ENCODE results near the gene MTHFD2. TPM values are rescaled to one million over a fixed set of nuclear protein-coding genes. Genes with fewer than 3 reads are reported as not detected.
A peak's percentile ranks its signal among the peaks of the same experiment; 100 is the strongest.
"Not testable (repeated sequence)": the region's sequence is repeated elsewhere in the genome, so short reads cannot be mapped to it uniquely, and the experiment has no call there.

The MTHFD2 gene
- total RNA-seq, 1 experiment from 2014 or later, result 90.0 TPM

DNA sequence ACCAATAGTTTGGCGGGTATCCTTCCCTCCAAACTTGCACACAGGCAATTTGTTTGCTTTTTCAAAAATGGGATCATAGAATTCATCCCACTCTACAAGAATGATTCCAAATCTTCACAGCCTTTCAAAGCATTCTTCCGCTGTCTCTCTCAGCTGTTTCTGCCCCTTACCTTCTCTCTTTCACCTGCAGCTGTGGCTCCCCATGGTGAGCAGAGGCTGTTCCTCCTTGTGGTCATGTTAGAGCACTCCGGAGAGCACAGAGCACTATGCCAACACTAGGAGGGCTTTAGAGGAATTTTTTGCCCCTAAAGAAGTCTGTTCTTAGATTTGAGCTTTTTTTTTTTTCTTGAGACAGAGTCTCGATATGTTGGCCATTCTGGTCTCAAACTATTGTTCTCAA, 30.4 kb downstream of the MTHFD2 start:
- no peak for DNase-seq (ENCODE audit: low read depth)

DNA sequence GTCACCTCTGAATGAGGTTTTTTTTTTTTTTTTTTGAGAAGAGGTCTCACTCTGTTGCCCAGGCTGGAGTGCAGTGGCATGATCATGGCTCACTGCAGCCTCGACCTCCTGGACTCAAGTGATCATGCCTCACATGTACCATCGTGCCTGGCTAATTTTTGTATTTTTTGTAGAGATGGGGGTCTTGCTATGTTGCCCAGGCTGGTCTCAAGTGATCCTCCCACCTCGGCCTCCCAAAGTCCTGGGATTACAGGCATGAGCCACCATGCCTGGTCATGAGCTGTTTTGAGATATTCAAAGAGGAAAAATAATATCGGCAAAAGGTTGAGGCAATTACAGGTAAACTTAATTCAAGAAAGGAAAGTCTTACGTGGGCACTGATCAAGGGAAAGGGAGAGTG, 31.4 kb downstream of the MTHFD2 start:
- not testable (repeated sequence) for DNase-seq (ENCODE audit: low read depth)

DNA sequence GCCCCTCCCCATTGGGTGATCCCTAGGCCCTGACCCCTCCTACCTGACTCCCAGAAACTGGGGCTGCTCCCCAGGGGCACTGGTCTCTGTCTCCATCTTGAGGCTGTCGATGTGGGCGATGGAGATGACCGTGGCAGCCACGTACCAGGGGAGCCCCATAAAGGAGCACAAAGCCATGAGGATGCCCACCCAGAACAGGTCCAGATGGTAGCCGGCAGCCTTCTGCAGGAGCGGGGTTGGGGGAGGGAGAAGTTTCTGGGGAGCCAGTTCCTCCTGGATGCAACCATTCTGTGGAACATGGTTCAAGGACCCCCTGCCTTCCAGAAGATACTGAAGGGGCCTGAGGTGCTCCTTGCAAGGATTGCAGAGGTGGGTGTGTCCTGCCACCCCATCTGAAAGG, 34.0 kb downstream of the MTHFD2 start:
- no peak for DNase-seq (ENCODE audit: low read depth)

DNA sequence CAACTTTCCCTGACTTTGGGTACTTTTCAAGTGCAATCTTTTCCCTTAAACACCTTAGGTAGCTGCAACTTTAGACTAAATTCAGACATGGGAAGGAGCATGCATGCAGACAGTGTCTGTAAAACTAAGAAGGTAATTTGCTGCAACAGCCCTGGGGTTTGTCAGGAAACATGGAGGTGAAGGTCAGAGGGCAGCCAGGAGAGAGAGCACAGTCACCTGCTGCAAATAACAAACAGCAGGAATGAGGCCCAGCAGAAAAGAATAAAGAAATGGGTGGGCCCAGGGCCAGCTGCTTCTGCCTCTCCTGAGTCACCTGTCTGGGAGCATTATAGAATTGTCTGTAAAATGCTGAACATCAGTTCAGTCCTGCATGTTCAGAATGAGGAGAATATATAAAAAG, 35.2 kb downstream of the MTHFD2 start:
- DNase-seq (ENCODE audit: low read depth), result no peak

DNA sequence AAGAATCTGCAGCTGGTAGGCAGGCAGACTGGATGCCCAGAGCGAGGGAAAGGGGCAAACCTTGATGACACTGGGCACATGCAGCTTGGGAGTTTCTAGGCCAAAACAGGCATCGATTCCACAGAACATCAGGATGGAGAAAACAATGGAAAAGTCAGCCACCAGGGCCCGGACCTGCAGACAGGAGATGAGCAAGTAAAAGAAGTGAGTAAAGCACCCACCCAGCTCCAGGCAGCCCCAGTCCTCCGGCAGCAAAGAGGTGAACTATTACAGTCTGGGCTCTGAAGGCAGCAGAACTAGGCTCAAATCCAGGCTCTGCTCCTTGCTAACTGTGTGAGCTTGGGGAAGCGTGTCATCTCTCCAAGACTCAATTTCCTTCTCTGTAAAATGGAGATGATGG, 36.6 kb downstream of the MTHFD2 start:
- DNase-seq (ENCODE audit: low read depth), result no peak

DNA sequence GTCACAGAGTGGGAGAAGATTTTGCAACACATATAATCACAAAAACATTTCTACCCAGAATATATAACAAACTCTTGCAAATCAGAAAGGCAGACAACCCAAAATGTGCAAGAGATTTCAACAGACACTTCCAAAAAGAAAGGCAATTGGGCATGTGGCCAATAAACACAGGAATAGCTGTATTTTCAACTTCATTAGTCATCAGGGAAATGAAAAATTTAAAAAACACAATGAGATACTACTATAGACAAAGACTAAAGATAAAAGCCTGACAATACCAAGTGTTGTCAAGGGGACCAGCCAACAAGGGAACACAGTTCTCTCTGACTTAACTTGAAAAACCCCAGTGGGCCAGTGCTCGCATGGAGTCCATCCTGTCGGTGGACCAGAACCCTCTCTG, 40.5 kb downstream of the MTHFD2 start:
- peak; percentile 11 for DNase-seq (ENCODE audit: low read depth)

DNA sequence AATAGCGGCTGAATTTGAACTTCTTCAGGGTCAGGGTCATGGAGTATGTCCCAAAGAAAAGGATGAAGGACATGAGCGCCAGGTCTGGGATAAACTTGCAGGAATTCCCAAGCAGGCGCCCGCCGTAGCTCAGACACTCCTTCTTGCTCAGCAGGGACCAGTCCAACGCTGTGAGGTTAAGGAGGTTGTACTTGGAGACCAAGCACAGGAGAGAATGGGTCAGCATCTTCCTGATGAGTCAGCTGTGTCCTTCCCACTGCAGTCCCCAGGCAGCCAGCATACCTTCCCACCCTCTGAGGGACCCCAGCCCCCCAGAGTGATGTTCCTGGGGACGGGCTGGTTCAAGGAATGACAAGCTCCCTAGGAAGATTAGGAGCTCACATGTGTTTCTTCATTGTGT, 40.9 kb downstream of the MTHFD2 start:
- no peak for DNase-seq (ENCODE audit: low read depth)

DNA sequence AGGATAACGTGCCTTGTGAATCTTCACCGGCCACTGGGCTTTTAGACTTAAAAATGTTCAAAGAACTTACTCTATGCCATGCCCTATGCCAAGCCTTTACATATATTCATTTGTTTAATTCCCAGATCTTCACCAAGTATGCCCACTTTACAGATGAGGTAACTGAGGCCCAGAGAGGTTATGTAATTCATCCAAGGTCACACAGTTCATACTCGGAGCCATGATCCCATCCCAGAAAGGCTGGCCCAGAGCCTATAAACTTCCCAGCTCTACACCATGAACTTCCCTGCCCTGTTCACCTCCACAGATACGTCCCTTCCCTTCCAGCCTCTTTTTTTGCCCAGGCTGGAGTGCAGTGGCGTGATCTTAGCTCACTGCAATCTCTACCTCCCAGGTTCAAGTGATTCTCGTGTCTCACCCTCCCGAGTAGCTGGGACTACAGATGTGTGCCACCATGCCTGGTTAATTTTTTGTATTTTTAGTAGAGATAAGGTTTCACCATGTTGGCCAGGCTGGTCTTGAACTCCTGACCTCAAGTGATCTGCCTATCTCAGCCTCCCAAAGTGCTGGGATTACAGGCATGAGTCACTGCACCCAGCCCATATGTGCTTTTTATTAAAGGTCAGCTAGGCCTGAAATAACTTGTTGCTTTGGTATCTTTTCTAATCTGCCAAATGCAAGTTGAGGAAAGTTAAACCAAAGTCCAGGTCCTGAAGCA, 44.1 kb downstream of the MTHFD2 start:
- DNase-seq (ENCODE audit: low read depth), result no peak

DNA sequence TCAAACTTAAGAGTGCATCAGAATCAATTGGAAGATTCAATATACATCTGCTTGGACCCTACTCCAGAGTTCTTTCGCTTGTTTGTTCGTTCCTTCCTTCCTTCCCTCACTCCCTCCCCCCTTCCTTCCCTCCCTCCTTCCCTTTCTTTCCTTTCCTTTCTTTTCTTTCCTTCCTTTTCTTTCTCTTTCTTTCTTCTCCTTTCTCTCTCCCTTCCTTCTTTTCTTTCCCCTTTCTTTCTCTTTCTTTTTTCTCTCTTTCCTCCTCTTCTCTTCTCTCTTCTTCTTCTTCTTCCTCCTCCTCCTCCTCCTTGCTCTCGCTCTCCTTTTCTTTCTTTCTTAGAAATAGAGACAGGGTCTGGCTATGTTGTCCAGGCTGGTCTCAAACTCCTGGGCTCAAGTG, 45.9 kb downstream of the MTHFD2 start:
- DNase-seq (ENCODE audit: low read depth), result no peak

DNA sequence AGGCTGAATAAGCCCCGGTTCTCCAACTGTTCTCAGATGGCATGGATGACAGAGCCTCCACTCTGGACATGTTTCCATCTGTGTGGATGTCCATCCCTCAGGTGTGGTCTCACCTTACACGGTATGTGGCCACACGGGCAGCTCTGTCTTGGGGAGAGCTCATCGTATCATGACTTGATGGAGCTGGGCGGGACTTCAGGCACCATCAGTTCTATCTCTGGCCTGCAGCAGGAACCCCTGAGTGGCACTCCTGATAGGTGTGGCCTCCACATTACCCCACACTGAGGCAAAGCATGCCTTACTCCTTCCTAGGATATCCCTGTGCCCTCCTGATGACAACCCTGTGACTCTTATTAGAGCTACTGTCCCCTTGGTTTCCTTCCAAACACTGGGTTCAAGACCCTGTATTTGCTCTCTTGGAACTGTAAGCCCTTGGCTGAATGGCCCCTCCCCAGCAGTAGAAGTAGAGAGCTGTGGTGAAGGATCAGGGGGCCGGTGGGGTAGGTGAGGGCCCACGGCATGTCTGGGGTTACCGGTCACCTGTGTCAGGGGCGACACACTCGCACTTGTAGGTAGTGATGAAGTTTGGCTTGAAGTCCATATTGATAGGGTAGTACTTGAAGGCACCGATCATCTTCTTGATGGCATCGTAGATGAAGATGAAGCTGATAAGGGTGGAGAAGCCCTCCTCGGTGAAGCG, 48.2 kb downstream of the MTHFD2 start:
- DNase-seq (ENCODE audit: low read depth), result no peak

DNA sequence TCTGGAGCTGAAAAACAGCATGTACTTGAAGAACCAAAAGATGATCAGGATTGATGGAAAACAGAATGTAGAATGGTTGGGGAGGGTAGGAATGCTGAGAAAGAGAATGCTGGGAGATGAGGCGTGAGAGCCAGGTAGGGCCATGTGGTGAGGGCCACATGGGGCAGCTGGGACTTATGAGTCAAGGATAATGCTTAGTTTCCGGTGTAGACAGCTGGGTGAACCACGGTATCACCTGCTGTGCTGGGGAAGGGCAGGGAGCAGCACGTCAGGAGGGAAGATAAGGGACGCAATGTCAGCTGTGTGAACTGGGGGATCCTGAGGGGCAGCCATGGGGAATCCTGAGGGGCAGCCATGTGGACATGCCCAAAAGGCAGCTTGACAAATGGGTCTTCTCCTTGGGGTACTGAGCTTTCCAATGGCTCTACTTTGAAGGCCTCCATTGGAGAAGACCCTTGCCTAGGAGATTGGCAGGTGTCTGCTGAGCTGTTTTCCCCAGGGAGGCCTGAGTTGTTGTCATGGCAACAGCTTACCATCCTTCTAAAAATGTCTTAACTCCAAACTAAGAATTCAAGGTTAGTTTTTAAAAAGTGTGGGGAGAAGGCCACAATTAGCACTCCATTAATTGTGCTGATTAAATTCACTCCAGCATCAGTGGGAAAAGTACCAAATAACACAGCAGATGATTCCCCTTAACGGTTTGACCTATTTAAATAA, 51.1 kb downstream of the MTHFD2 start:
- DNase-seq (ENCODE audit: low read depth), result no peak

DNA sequence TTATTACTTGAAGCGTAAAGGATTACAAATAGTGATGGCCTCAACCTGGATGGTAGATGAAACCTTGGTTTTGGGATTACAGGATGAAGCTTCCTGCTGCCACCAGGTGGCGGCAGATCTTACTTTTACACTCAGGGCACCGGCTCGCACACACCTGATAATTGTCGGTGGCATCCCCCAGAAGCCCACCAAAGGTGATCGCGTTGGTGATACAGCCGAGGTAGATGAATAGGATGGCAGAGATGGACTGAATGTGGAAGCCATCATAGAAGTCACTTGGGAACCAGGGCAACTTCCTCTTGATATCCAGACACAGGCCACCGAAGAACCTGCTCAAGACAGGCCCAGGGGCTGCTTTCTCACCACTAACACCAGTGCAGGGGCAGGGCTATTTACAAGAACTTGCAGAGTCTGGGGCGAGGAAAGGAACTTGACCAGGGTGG, 51.8 kb downstream of the MTHFD2 start:
- DNase-seq (ENCODE audit: low read depth), result peak; percentile 35

DNA sequence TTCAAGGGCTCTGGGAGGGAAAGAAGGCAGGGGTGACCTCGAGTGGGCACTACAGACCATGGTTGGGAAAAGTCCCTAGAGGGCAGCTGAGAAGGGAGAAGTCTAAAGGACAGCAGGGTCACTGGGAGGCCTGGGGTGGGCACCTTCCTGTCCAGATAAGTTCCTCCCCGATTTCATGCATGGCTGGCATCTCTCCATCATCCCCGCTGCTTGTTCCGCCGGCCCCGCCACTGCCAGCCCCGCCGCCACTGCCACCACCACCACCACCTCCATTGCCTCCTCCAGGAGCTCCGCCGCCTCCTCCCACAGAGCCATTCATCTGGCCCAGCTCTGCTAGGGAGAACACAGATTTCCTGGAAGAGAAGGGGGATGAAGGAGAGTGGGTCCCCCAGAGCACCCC, 53.6 kb downstream of the MTHFD2 start:
- no peak for DNase-seq (ENCODE audit: low read depth)

DNA sequence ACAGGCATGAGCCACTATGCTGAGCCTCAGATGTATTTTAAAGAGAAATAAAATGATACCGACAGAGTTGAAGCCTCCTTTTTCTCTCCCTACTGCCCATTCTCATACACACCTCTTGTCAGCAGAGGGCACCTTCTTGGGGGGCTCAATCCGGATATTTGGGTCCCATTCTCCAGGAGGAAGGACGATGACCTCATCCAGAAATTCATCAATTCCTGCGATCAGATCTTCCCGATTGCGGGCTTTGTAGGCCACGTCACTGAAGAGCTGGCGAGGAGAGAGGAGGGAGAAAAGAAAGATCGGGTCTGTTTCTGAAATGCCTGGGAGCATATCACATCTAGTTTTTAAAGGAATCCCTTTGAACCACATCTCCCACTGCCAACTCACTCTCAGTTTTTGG, 54.4 kb downstream of the MTHFD2 start:
- DNase-seq (ENCODE audit: low read depth), result no peak

DNA sequence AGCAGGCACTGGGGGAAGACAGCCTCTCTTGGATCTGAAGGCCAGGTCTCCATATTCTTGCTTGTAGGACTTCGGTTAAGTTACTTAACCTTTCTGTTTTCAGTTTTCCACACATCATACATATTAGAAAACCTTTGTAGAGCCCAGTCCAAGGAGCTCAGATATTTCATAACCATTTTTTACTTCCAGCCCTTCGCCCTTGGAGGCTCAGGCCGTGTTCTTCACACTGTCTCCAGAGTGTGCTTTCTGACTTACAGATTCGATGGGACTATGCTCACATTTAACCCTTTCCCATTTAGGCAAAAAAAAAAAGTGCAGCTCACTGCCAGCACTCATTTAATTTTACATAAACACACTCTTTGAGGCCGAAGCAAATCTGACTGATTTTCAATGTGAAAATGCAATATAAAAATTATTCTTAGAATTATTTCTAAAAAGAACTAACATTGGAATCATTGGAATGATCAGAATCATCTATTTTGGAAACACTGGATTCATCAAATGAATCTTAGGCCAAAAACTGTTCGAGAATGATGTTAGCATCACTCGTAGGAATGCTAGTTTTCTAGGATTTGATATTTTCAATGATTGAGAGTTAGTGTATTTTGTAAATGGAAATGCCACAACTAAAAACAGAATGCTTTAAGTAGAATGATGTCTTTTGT, 55.0 kb downstream of the MTHFD2 start:
- DNase-seq (ENCODE audit: low read depth), result no peak

DNA sequence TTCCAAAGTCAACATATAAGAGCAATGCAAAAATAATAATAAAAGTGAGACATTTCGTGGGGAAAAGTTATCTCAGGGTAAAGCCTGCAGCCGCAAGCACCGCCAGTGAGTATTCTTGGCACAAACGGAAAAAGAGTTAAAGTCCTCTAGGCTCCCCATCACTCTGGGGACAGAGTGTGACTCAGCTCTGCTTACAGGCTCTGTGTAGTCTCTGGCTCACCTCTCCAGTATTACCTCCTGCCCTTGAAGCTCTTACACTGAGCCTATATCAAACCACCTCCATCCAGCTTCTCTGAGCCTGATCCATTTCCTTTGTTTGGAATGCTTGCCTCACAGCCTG, 55.5 kb downstream of the MTHFD2 start:
- DNase-seq (ENCODE audit: low read depth), result no peak

DNA sequence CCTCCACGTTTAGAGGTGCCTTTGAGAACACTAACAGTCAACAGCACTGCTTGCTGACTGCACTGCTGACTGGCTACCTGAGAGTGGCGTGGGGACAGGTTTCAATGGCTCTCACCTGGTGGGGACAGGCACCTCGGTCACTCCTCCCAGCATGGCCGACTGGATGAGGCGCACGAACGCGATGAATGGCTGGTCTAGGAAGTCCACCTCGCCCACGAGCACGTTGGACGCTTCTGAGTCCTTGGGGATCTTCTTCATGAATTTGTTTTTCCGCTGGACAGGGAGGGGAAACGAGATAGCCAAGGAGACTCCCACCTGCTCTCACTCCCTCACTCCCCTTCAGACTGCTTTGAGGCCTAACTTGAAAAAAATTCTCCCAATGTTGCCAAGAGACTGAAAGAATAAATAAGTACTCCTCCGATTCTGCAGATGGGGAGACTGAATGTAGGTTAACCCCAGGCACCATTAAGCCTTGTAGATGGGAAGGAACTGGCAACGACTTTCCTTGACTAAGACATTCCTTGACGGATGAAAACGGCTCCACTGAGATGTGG, 57.3 kb downstream of the MTHFD2 start:
- no peak for DNase-seq (ENCODE audit: low read depth)

DNA sequence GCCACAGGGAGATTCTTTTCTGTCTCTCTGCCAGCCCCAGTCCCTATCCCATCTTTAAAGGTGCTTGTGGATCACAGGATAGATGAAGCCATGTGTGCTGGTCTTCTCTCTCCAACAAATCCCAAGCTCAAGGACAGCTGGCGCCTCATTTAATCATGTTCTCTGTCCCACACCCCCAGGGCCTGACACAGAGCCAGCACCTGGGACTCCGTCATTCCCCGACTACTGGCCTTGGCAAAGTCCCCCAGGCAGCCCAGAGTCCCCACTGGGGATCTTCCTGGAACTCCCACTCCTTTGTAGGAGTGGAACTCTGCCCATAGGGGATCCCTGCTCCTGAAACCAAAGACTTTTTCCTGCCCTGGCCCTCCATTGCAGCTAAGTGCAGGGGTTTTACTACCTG, 60.8 kb downstream of the MTHFD2 start:
- DNase-seq (ENCODE audit: low read depth), result no peak

DNA sequence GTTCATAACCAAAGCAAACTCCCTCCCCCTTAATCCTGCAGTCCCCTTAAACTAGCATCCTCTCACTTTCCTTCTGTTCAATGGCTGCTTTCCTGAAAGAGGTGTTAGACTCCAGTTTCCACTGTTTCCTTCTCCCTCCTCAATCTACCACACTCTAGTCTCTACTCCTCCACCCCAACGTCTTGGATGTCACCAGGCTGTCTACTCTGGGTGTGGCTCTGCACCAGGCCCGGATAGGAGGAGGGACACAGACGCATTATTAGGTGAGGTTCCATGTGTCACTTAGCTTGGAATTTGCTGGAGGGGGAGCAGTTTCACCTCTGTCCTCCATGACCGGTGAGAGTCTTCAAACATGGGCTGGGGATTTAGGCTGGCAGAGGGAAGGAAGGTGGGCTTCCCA, 61.3 kb downstream of the MTHFD2 start:
- DNase-seq (ENCODE audit: low read depth), result no peak

DNA sequence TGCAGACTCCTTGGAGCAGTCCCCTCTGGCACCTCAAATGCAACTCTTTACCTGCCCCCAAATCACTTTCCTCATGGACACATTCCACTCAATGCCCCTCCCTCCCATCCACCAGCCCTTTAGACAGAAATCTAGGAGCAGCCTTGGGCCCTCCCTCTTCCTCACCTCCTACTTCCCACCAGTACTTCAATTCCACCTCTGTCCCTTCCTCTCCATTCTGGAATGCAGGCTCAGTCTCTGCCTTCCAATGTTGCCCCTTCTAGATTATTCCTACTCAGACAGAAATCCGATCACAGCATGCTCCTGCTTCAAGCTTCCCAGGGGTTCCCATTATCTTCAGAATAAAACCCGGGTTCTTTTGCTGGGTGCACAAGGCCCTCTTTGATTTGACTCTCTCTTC, 62.1 kb downstream of the MTHFD2 start:
- no peak for DNase-seq (ENCODE audit: low read depth)

DNA sequence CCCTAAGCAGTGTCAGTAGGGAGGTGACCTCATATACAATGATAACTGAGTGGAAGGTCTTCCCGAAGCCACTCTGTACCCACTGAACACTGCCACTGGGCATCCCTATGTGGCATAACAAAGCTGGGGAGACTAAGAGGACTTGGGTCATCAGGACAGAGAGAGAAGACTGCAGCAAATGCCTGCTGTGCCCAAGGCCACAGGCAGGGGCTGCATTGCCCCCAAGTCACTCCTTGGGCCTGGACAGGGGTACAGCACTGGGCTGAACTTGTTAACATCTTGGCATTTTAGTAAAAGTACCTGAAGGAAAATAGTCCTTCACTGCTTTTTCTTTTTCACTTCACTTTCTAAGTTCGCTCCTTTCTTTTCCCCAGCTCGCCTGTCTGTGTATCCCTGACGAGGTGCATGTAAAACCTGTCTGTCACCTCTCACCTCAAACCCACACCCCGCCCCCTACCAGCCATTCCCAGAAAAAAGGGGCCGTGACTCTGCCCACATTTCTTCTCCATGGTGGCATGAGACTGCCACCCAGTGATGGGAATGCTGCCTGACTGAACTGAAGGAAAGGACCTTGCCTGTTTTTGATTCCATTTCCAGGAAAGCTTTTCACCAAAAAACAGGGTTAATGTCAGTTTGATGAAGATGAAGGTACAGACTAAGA, 62.9 kb downstream of the MTHFD2 start:
- DNase-seq (ENCODE audit: low read depth), result peak; percentile 42

DNA sequence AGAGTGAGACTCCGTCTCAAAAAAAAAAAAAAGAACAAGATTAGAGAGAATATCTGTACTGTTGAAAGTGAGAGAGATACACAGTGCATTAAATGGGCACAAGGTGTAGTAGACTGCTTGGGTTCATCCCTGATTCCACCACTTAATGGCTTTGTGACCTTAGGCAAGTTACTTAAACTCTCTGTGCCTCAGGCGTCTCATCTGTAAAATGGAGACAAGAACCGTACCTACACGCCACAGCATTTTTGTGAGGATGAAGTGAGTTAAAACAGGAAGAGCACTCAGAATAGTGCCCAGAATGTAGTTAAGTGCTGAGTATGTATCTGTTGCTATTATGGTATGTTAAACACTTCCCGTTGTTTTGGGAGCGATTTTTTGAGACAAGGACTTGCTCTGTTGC, 64.3 kb downstream of the MTHFD2 start:
- DNase-seq (ENCODE audit: low read depth), result no peak

Data from Daoy (cell line).